Measurements from ENCODE around the gene TASP1.

- TF ChIP-seq CTCF (IDR thresholded peaks at IDR 0.05) (no peak), POLR2A (IDR thresholded peaks at IDR 0.05) (no peak)
These were observed 38.0 kb upstream of the TASP1 start for GRCh38 chr20:13676682-13677081.

All from Peyer's patch (tissue), 4 donors.